GM12878 (cell line): ENCODE data around the gene ACTL6B. TPM values are rescaled to one million over a fixed set of nuclear protein-coding genes. Genes with fewer than 3 reads are reported as not detected.

Experiments
- ATAC-seq: fragments of 200-7000 bp; cut with Tn5 transposase; 3 replicates; pipeline ENCODE4 v1.9.1; 2020; ENCODE audit warnings: mild to moderate bottlenecking, moderate library complexity
- BruUV-seq: library from RNA; stranded (reverse); fragments of 400-500 nt; replicated peaks from 2 replicates; lab custom pipeline; 2021; lab: Mats Ljungman, UMichigan
- CTCF ChIA-PET: fragments of 300-600 bp; sonication (Branson Sonifier 250); formaldehyde crosslinking; extraction: SDS; loops from one replicate; lab custom pipeline; 2021; ENCODE audit warnings: inconsistent platforms; lab: Yijun Ruan, JAX
- POLR2A ChIA-PET: fragments of 350-600 bp; formaldehyde crosslinking; extraction: SDS; loops from one replicate; lab custom pipeline; 2021; ENCODE audit warnings: inconsistent platforms; lab: Charles Lee
- RAD21 ChIA-PET: fragments of 300-600 bp; sonication (Branson Sonifier 250); formaldehyde crosslinking; loops from one replicate; lab custom pipeline; 2023; ENCODE audit warnings: antibody characterized with exemption; ENCODE audit not compliant: unreplicated experiment; lab: Charles Lee
- SMC1A ChIA-PET: fragments of 300-600 bp; sonication (Branson Sonifier 250); formaldehyde crosslinking; loops from one replicate; lab custom pipeline; 2023; ENCODE audit not compliant: unreplicated experiment, uncharacterized antibody; lab: Charles Lee
- DNase-seq: peaks from one replicate; pipeline ENCODE4 v3.0.0-alpha.2; 2011; ENCODE audit warnings: low read depth, low spot score
- FAIRE-seq: peaks from 3 replicates; lab custom pipeline; 2011; peaks lifted over from hg19 to GRCh38; lab: Jason Lieb, UNC
- H2AFZ ChIP-seq: 2 replicates; pipeline ENCODE4 v1.6.0; 2011; ENCODE audit warnings: low read depth, low read length, control low read depth; ENCODE audit not compliant: control insufficient read depth
- H3K27ac ChIP-seq: 2 replicates; pipeline ENCODE4 v1.5.1; 2011; ENCODE audit warnings: control low read depth; ENCODE audit not compliant: control insufficient read depth, insufficient read depth
- H3K27me3 ChIP-seq, 2 experiments: replicated peaks in 1 of 2; 2 replicates each; pipeline versions ENCODE4 v1.6.0 to v1.6.1; 2011; ENCODE audit warnings: low read length in 1 of 2; ENCODE audit not compliant: control insufficient read depth in 2 of 2, insufficient read depth in 2 of 2
- H3K36me3 ChIP-seq, 2 experiments: 2 replicates each; pipeline ENCODE4 v1.5.1; 2011; ENCODE audit warnings: low read length in 1 of 2; ENCODE audit not compliant: control insufficient read depth in 2 of 2, insufficient read depth in 2 of 2
- H3K4me1 ChIP-seq: 2 replicates; pipeline ENCODE4 v1.6.1; 2011; ENCODE audit warnings: mild to moderate bottlenecking, low read length, moderate library complexity, mixed read lengths; ENCODE audit not compliant: control insufficient read depth, insufficient read depth
- H3K4me2 ChIP-seq: 2 replicates; pipeline ENCODE4 v1.6.0; 2011; ENCODE audit warnings: control low read depth; ENCODE audit not compliant: control insufficient read depth, insufficient read depth
- H3K4me3 ChIP-seq: fragments of 200-600 bp; sonication (generic); 2 replicates; pipeline ENCODE4 v1.5.1; 2016
- H3K79me2 ChIP-seq: 2 replicates; pipeline ENCODE4 v1.6.0; 2011; ENCODE audit warnings: low read length; ENCODE audit not compliant: control insufficient read depth, insufficient read depth
- H3K9ac ChIP-seq: 2 replicates; pipeline ENCODE4 v1.8.0; 2011; ENCODE audit warnings: low read length, control low read depth, mixed read lengths; ENCODE audit not compliant: control insufficient read depth, insufficient read depth
- H3K9me3 ChIP-seq: replicated peaks from 3 replicates; pipeline ENCODE4 v1.5.1; 2011; ENCODE audit warnings: mild to moderate bottlenecking, low read length; ENCODE audit not compliant: control insufficient read depth, insufficient read depth
- H4K20me1 ChIP-seq: 2 replicates; pipeline ENCODE4 v1.6.0; 2011; ENCODE audit not compliant: control insufficient read depth, insufficient read depth
- DPF2 ChIP-seq: fragments of 450-650 bp; IDR thresholded peaks from 2 replicates; pipeline ENCODE4 v1.6.1; 2017; ENCODE audit warnings: mild to moderate bottlenecking
- EED ChIP-seq: sonication (generic); IDR thresholded peaks from 2 replicates; pipeline ENCODE4 v1.6.1; 2016; ENCODE audit warnings: antibody characterized with exemption, low read depth
- EGR1 ChIP-seq, 2 experiments: IDR thresholded peaks; 1 replicate in 1 of 2; 2 replicates in 1 of 2; pipeline ENCODE4 v1.6.1; 2011 to 2012; ENCODE audit warnings: low read depth in 2 of 2, low read length in 2 of 2, borderline replicate concordance in 1 of 2, mild to moderate bottlenecking in 1 of 2, moderate library complexity in 1 of 2
- JUND ChIP-seq: IDR thresholded peaks from 2 replicates; pipeline ENCODE4 v1.6.1; 2012; ENCODE audit warnings: low read depth, mild to moderate bottlenecking, low read length, improper control_type of control experiment, moderate library complexity
- MYC ChIP-seq: IDR thresholded peaks from 2 replicates; pipeline ENCODE4 v1.6.1; 2011; ENCODE audit warnings: mild to moderate bottlenecking, low read length, moderate library complexity, inconsistent platforms; ENCODE audit not compliant: insufficient read depth, insufficient replicate concordance, insufficient read length, severe bottlenecking
- NR2F1 ChIP-seq: fragments of 450-650 bp; conservative IDR thresholded peaks from 2 replicates; pipeline ENCODE4 v1.6.1; 2017; ENCODE audit warnings: mild to moderate bottlenecking
- SMC3 ChIP-seq: IDR thresholded peaks from 2 replicates; pipeline ENCODE4 v1.6.1; 2011; ENCODE audit warnings: low read length, improper control_type of control experiment, borderline replicate concordance
- SPI1 ChIP-seq: IDR thresholded peaks from 2 replicates; pipeline ENCODE4 v1.6.1; 2011; ENCODE audit warnings: low read depth, mild to moderate bottlenecking, low read length, moderate library complexity, borderline replicate concordance; ENCODE audit not compliant: insufficient read depth
- TAF1 ChIP-seq: IDR thresholded peaks from 2 replicates; pipeline ENCODE4 v1.6.1; 2011; ENCODE audit warnings: mild to moderate bottlenecking, low read depth, low read length, borderline replicate concordance
- TARDBP ChIP-seq: IDR thresholded peaks from 2 replicates; pipeline ENCODE4 v1.6.1; 2016; ENCODE audit warnings: borderline replicate concordance
- WGBS: methylation state at CpG from one replicate; pipeline ENCODE4 v1.1.6; 2016; ENCODE audit warnings: low lambda C conversion rate; ENCODE audit not compliant: insufficient replicate concordance, insufficient coverage; ENCODE audit errors: missing lambda C conversion rate; 5-methylcytosine and 5-hydroxymethylcytosine counted together
- in situ Hi-C: fragments of 300-500 bp; cut with MboI; formaldehyde crosslinking; loops from 9 replicates; pipeline ENCODE4 v1.14.3; 2018; ENCODE audit warnings: mixed read lengths
- intact Hi-C: fragments of 100-400 bp; cut with micrococcal nuclease; formaldehyde crosslinking; loops from one replicate; pipeline ENCODE4 v1.14.2; 2022; ENCODE audit not compliant: unreplicated experiment
- polyA plus RNA-seq, 11 experiments: library from polyadenylated mRNA; depleted of rRNA in 4 of 11; unstranded in 6 of 11; stranded (reverse) in 5 of 11; fragments of >200 nt; fragmentation: Nextera tagmentation in 4 of 11; fragmentation: Illumina TruSeq in 1 of 11; extraction: Ambion mirVana in 4 of 11; extraction: Trizol in 1 of 11; gene quantifications; 1 replicate in 1 of 11; 2 replicates in 10 of 11; pipeline versions ENCODE4 v1.2.1 to v1.2.3, GENCODE V29; 2011 to 2016; ENCODE audit warnings: inconsistent platforms in 2 of 11, missing spikeins in 2 of 11, low read depth in 1 of 11
- total RNA-seq, 4 experiments: library from RNA; depleted of rRNA in 3 of 4; stranded (reverse); fragments of >200 nt in 3 of 4; fragmentation: Illumina TruSeq in 1 of 4; extraction: Trizol in 1 of 4; gene quantifications; 2 replicates each; pipeline versions ENCODE4 v1.2.1 to v1.2.3, GENCODE V29; 2013 to 2021
- TF ChIP-seq, protein P1 (sequence below): fragments of 450-650 bp; IDR thresholded peaks from 2 replicates; pipeline ENCODE4 v1.6.1; 2016; ENCODE audit warnings: mild to moderate bottlenecking

The ACTL6B gene
- total and polyA plus RNA-seq, 10 of the 15 experiments (the other 5 are each of a cell fraction or from before 2014, with no cell fraction given): not detected

DNA sequence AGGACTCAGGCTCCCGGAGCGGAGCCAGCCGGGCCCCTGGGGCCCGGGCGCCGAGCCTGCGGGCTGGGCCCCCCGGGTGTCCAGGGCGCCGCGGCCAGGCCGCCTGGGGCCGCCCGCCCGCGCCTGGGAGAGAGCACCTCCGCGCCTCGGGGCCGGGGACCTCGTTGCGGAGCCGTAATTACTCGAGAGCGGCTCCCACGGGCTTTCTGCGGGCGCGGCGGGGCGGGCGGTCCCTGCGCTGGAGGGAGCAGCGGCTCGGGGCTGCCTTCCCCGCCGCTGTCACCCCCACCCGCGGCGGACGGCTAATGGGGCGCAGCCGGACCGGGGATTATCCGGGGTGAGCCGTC, 18.8 kb upstream of the ACTL6B start:
- SMC1A ChIA-PET: interaction anchor here (0.7 kb wide), 1 partner anchor 43 kb away, joined by 4 read pairs; no protein-coding TSS in a partner anchor
- peak overlapping the region; percentile 98 for H3K4me3 ChIP-seq
- H3K79me2 ChIP-seq: peaks cover 24% of the 10 kb centered on the region
- intact Hi-C loops: loop anchor here (1.0 kb wide), 1 partner anchor 42 kb away; no protein-coding TSS in a partner anchor
- H3K27me3 ChIP-seq: no peaks in the 10 kb centered on the region
- under 1% methylated on average over 40 of the region's 46 CpGs for WGBS
- in situ Hi-C loops: loop anchor here (25.0 kb wide), 1 partner anchor 213 kb away; the partner anchor contains the start of gene SPACDR
- RAD21 ChIA-PET: interaction anchor here (0.5 to 1.3 kb wide), 5 partner anchors 63 to 246 kb away, joined by 3 to 5 read pairs (median 3); partner anchors contain the start of genes MOSPD3, UFSP1 and ZCWPW1
- no peak overlapping the region for H2AFZ ChIP-seq
- CTCF ChIA-PET: interaction anchor here (1.1 kb wide), 2 partner anchors 16 to 41 kb away, joined by 3 read pairs; no protein-coding TSS in a partner anchor
- TF ChIP-seq DPF2: 0 out of 2 replicates have a peak, but pooled peaks have one; percentile 13
- no peak for TF ChIP-seq TAF1
- H4K20me1 ChIP-seq: 0 out of 2 replicates have a peak, but pooled peaks cover 3% of the 10 kb centered on the region
- H3K4me2 ChIP-seq: peak overlapping the region; percentile 72
- peak; percentile 1; the same call in 2 of the 3 replicates for ATAC-seq
- POLR2A ChIA-PET: interaction anchor here (0.6 to 1.8 kb wide), 5 partner anchors 31 to 1721 kb away, joined by 3 to 7 read pairs (median 5); partner anchors contain the start of genes FBXO24, LRCH4, MOSPD3 and POP7
- H3K9me3 ChIP-seq: no peaks in the 10 kb centered on the region
- peaks cover 4 to 23% of the 10 kb centered on the region in 2 experiments; a peak in 3 of 4 replicates for H3K36me3 ChIP-seq
- DNase-seq: no peak
- TSS peak; percentile 64 for BruUV-seq
- H3K27ac ChIP-seq: peak overlapping the region; percentile 92
- peak overlapping the region; percentile 94 for H3K9ac ChIP-seq
- FAIRE-seq: no peak
- no peaks in the 10 kb centered on the region; the same call in 1 of the 2 replicates for H3K4me1 ChIP-seq

DNA sequence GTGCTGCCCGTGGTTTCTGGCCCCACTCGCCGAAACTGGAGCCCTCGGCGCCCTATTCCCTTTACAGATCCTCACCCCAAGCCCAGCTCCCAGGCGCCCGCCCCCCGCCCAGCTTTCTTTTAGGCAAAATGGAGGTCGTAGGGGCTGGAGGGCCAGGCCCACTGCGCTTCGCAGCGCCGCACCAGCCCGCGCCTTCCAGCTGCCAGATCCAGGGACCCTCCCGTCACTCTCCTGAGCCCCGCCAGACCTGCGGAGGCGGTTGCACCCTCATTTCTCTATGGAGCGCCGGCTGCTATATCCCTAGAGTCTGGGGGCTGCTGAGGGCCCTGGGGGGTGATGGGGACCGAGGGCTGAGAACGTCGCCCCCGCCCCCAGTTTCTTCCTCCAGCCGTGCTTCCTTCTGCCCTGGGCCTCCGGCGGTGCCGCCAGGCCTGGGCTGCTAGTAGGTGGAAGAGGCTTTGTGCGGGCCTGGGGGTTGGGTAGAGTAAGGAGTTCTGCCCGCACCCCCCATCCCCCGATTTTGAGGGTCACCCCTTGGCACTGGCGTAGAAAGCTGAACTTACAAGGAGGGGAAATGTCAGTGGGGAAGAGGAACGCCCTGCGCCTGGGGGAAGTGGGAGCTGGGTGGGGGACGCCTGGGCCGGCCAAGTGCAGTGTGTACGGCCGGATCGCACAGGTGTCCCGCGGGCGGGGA, 18.3 kb upstream of the ACTL6B start:
- H3K79me2 ChIP-seq: peaks cover 24% of the 10 kb centered on the region
- in situ Hi-C loops (loop anchor here (25.0 kb wide), 1 partner anchor 212 kb away; the partner anchor contains the start of gene SPACDR), intact Hi-C loops (loop anchor here (1.0 kb wide), 1 partner anchor 41 kb away; no protein-coding TSS in a partner anchor)
- no peaks in the 10 kb centered on the region; the same call in 1 of the 2 replicates for H3K4me1 ChIP-seq
- WGBS: 2% methylated on average over 43 of the region's 43 CpGs
- peak overlapping the region; percentile 92 for H3K27ac ChIP-seq
- H3K27me3 ChIP-seq: no peaks in the 10 kb centered on the region
- RAD21 ChIA-PET: interaction anchor here (0.5 to 1.3 kb wide), 4 partner anchors 62 to 215 kb away, joined by 3 to 5 read pairs (median 3); partner anchors contain the start of genes MOSPD3 and UFSP1
- SMC1A ChIA-PET: interaction anchor here (0.7 to 0.9 kb wide), 2 partner anchors 42 to 171 kb away, joined by 3 to 4 read pairs; no protein-coding TSS in a partner anchor
- peak overlapping the region; percentile 72 for H3K4me2 ChIP-seq
- H3K36me3 ChIP-seq: peaks cover 4 to 21% of the 10 kb centered on the region in 2 experiments; a peak in 2 of 4 replicates
- ATAC-seq: peak; percentile 7
- H3K4me3 ChIP-seq: peak overlapping the region; percentile 98
- BruUV-seq: no TSS peak
- no peaks in the 10 kb centered on the region for H3K9me3 ChIP-seq
- no peak for DNase-seq
- FAIRE-seq: no peak
- CTCF ChIA-PET: interaction anchor here (1.1 kb wide), 3 partner anchors 16 to 40 kb away, joined by 3 to 4 read pairs (median 3); no protein-coding TSS in a partner anchor
- TF ChIP-seq, protein P1, sequence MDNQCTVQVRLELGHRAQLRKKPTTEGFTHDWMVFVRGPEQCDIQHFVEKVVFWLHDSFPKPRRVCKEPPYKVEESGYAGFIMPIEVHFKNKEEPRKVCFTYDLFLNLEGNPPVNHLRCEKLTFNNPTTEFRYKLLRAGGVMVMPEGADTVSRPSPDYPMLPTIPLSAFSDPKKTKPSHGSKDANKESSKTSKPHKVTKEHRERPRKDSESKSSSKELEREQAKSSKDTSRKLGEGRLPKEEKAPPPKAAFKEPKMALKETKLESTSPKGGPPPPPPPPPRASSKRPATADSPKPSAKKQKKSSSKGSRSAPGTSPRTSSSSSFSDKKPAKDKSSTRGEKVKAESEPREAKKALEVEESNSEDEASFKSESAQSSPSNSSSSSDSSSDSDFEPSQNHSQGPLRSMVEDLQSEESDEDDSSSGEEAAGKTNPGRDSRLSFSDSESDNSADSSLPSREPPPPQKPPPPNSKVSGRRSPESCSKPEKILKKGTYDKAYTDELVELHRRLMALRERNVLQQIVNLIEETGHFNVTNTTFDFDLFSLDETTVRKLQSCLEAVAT: 0 out of 2 replicates have a peak, but pooled peaks have one; percentile 11
- TF ChIP-seq JUND (no peak), TAF1 (no peak), DPF2 (0 out of 2 replicates have a peak, but pooled peaks have one; percentile 8), EED (0 out of 2 replicates have a peak, but pooled peaks have one; percentile 15), SMC3 (no peak), TARDBP (no peak), NR2F1 (no peak), SPI1 (peak; percentile 37; the same call in 1 of the 2 replicates), MYC (no peak), EGR1 (IDR thresholded peaks at IDR 0.05; ENCODE audit: borderline replicate concordance in 1 of 2, low read depth in 2 of 2, low read length in 2 of 2) (0 out of 3 replicates have a peak, but pooled peaks of 1 of the 2 experiments have one; percentile 15)
- TF ChIP-seq, all 136 proteins: peak for 5
- Histone ChIP-seq H2AFZ (no peak overlapping the region), H4K20me1 (0 out of 2 replicates have a peak, but pooled peaks cover 3% of the 10 kb centered on the region), H3K9ac (peak overlapping the region; percentile 94)
- POLR2A ChIA-PET: interaction anchor here (0.6 to 1.8 kb wide), 6 partner anchors 31 to 1722 kb away, joined by 3 to 7 read pairs (median 5); partner anchors contain the start of genes FBXO24, LRCH4, MOSPD3 and POP7
